HG03103 (cell line): Measurements from ENCODE around the gene NTNG1.

ENCODE experiments used
- ATAC-seq: cut with Tn5 transposase; IDR thresholded peaks from one replicate; pipeline ENCODE4 v1.9.1; 2021; ENCODE audit warnings: low read depth; ENCODE audit not compliant: unreplicated experiment

The NTNG1 gene

DNA sequence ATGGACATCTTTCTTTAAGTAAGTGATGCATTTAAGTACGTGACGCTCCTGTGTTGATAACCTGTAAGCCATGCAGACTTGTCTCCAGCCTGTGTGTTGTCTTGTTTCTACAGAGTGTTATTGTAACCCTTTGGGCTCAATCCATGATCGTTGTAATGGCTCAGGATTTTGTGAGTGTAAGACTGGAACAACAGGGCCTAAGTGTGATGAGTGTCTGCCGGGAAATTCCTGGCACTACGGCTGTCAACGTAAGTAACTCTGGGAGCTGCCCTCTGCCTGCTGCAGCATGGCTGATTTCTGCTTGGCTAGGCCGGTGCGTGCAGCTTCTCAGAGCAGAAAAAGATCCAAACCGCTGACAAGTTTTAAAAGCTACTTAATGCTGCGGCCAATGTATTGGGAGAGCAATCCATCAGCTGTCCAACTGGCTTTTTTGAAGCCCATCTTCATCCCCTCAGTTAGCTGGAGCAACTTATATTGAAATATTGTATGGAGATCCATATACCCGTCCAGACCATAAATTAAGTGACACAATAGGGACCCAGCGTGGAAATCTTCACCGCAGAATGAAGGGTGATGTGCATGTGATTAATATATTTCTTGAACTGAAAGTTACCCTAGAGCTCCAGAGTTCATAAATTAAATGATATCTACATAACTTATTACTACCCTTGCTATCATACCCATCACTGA, 295.9 kb downstream of the NTNG1 start:
- ATAC-seq = no peak

GRCh38 chr1:107439567-107439966, 298.7 kb downstream of the NTNG1 start:
- no peak for ATAC-seq

DNA sequence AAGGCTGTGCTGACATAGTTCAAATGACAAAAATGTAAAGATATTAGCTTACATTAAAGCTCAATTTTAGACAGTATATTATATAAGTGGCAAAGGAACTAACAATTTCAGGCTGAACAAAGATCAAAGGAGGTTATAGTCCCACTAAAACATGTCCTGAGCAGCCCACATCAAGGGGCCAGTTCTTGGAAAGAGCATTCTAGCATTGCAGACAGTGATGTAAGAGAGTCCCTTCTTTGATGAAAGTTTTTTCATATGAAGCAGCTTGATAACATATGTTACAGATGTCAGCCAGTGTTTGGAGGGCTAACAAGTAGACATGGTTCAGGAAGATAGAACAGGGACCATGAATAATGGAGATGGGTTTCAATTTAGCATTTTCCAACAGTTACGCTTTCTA, 301.7 kb downstream of the NTNG1 start:
- no peak for ATAC-seq

GRCh38 chr1:107443027-107443426, 302.2 kb downstream of the NTNG1 start:
- ATAC-seq = no peak

GRCh38 chr1:107443860-107444259, 303.0 kb downstream of the NTNG1 start:
- no peak for ATAC-seq

DNA sequence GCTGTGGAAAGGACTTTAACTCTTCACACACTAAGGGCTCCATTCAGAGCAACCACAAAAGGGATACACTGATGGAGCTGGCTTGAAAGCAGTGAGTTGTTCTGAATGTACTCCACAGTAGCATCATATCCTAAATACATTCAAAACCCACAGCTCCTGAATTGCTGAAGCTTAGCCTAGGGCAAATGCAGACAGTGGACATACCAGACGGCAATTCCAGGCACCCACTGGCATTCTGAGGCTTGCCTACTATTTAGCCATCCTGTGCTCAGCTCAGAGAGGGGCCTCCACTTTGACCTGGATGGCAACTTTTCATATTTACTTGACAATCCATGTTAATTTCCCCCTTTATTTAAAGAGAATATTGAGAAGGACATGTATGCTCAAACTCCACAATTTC, 303.5 kb downstream of the NTNG1 start:
- ATAC-seq = no peak

- no peak for ATAC-seq
Observed at GRCh38 chr1:107449326-107449725, 308.5 kb downstream of the NTNG1 start.

- ATAC-seq = peak; percentile 72
Observed at GRCh38 chr1:107450899-107451664, 310.2 kb downstream of the NTNG1 start.

DNA sequence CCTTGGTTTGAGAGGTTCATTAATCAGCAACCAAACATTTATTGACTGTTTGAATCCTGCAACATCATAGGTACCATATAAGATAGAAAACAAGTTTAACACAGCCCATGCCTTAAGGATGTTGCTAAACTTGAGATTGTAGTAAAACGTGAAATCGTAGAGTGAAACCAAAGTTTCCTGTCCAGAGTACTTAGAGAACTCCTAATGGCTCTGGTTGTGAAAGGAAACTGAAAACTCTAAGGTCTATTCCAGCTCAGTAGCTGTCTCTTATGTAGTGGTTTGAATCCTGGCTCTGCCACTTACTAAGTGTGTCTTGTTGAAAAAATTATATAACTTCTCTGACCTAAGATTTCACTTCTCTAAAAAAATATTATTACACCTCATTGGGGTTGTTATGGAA, 310.9 kb downstream of the NTNG1 start:
- ATAC-seq = peak; percentile 44

GRCh38 chr1:107454791-107455190, 314.0 kb downstream of the NTNG1 start:
- ATAC-seq = no peak

- ATAC-seq = no peak
Observed at GRCh38 chr1:107457989-107458388, 317.1 kb downstream of the NTNG1 start.

GRCh38 chr1:107459204-107459904, 318.5 kb downstream of the NTNG1 start:
- ATAC-seq = no peak

GRCh38 chr1:107460035-107460434, 319.2 kb downstream of the NTNG1 start:
- ATAC-seq = peak; percentile 71

- ATAC-seq = no peak
Observed at GRCh38 chr1:107464827-107465226, 324.0 kb downstream of the NTNG1 start.

DNA sequence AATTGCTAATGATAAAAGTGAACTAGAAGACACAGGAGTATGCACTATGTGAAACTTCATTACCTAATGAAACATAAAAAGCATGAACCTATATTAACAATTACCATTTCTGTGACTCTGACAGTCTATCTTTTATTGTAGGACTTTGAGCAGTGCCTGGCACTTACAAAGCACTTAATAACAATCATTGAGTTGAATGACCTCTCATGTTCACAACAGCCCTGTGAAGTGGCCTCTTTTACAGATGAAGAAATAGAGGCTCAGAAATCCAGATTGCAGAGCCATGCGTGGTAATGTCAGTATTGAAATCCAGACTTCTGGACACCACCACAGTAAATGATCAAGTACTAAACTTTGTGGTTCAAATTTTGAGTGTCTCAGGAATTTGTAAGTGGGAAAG, 326.4 kb downstream of the NTNG1 start:
- ATAC-seq = no peak

GRCh38 chr1:107467811-107468210, 327.0 kb downstream of the NTNG1 start:
- no peak for ATAC-seq

DNA sequence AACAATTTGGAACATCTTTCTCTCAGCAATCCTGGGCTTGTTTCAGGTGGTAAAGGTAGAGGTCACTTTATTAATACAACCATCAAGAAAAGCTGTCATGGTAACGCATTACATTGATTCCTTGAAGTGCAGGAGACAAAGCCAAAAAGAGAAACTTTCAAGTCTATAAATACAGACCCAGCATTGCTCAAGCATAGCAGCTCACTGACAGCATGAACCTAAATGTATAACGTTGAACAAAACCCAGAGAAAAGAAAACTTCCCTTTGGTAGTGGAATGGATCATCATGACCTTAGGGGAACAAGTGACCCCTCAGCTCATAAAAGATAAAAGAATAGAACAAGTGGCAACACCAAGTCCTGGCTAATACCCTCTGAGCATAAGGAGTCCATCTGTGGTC, 332.2 kb downstream of the NTNG1 start:
- no peak for ATAC-seq

DNA sequence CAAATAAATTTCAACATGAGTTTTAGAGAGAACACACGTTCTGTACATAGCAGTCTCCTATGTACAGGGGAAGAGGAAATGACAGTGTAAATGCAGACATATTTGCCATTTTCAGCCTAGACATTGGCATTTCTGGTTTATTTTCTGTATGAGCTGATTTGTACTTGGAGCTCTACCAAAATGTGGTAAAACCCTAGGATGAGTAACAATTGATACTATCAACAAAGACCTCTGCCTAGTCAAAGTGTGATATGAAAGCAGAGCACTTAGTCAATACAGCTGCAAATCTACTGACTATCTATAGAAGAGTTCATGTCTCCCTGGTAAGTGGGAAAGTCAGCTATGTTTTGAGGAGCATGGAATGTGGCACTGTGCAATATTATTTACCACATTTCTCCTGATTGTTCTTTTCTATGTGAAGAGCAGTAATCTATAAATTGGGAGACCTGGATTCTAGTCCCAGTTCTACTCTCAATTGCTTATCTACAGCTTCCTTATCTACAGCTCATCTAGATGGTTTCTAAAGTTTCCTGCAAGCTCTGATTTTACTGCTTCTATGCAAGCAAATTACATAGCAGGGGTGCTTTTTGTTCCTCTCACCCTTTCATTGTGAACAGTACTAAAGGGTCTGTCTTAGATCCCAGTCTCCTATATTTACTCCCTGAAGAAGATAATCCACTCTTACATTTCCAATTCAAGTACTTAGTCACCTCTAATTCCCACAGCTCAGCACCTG, 334.2 kb downstream of the NTNG1 start:
- ATAC-seq = peak; percentile 80

- no peak for ATAC-seq
Observed at GRCh38 chr1:107477233-107477632, 336.4 kb downstream of the NTNG1 start.

DNA sequence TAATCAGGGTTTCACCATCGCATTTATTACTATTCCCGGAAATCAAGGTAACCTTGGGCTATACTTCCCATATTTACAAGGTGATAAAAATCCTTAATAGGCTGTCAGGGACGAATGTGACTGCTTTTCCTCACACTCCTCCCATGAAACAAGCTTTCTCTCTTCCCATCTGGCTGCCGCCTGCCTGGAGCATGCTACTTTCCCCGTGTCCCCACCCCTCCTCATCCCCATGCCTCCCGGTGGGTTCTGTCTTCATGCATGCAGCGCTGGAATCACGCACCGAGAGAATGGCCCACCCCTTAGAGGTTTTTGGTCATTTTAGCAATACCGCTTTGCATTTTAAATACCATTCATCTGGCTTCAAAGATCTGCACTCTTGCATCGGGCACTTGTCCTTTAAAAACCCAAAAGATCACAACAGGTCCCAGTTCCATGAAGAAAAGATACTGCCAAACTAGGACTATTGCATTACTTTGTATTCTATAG, 339.1 kb downstream of the NTNG1 start:
- no peak for ATAC-seq
